Limb (tissue), 2 donors: Measurements from ENCODE around the gene BCAS4.

ENCODE experiments used
- DNase-seq, 2 donors: peaks; one replicate each; pipeline ENCODE4 v3.0.0-alpha.2; 2016; ENCODE audit errors: extremely low spot score in 2 of 2

BCAS4 gene

DNA sequence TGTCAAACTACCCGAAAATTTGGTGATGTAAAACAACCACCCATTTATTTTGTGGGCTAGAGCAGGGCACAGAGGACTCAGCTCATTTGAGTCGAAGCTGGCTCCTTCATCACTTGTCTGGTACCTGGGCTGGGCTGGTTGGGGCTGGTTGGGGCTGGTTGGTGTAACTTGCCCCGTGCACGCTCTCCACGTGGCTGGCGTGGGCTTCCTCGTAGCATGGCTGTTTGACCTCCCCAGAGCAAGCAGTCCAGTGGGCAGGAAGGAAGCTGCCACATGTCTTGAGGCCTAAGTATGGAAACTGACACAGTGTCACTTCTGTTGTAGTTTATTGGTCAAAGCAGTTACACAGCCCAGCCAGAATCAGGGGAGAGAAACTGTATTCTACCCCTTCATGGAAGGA is 27.1 kb downstream of the BCAS4 start:
- DNase-seq: no peak

DNA sequence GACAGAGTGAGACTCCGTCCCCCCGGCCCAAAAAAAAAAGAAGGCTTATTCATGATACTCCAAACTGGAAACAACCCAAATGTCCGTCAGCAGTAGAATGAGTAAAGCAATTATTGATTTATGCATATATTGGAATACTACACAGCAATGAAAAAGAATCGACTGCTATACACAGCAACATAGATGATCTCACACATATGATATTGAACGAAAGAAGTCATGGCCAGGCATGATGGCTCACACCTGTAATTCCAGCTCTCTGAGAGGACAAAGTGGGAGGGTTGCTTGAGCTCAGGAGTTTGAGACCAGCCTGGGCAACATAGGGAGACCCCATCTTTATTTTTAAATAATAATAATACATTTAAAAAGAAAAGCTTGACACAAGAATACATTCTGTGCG is 28.5 kb downstream of the BCAS4 start:
- no peak for DNase-seq

- no peak for DNase-seq
These were observed 29.3 kb downstream of the BCAS4 start for GRCh38 chr20:50824137-50824536.

GRCh38 chr20:50826121-50826520 is 31.3 kb downstream of the BCAS4 start:
- DNase-seq: no peak

DNA sequence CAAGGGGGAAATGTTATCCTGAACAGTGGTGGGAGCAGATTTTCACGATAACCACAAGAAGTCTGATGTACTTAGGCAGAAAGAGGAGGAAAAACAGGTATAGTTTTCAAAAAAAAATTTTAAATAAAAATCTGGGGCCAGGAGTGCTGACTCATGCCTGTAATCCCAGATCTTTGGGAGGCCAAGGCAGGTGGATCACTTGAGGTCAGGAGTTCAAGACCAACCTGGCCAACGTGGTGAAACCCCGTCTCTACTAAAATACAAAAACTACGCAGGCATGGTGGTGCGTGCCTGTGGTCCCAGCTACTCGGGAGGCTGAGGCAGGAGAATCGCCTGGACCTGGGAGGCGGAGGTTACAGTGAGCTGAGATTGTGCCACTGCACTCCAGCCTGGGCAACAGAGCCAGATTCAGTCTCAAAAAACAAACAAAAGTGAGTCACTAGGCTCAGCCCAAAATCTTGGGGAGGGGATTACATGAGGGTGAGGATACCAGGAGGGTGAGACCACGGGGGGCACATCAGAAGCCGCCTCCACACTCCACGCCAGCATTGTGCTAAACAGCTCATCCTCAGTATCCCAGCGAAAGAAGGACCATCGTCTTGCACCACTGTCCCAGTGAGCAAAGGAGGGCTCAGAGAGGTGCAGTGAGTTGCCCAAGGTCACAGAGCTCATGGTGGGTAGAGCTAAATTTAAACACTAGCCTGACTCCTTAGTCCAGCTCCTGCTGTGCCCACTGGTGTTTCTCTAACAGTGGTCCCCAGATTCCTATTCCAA is 33.7 kb downstream of the BCAS4 start:
- DNase-seq: no peak

DNA sequence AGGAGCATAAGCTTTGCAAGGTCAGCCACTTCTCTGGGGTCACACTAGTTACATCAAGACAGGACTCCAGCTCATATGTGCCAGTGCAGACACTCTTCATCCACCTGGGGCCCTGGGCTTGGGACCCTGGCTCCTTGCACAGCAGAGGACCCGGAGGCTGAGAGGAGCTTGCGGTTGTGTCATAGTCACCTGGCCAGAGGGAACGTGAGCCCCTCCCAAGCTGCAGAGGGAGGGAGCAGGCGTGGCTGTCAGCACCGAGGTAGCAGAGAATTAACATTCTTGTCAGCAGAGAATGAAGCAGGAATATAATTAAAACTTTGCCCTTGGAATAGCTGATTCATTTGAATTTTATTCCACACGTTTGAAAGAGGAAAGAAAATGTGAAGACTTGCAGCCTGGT is 36.8 kb downstream of the BCAS4 start:
- DNase-seq: no peak

DNA sequence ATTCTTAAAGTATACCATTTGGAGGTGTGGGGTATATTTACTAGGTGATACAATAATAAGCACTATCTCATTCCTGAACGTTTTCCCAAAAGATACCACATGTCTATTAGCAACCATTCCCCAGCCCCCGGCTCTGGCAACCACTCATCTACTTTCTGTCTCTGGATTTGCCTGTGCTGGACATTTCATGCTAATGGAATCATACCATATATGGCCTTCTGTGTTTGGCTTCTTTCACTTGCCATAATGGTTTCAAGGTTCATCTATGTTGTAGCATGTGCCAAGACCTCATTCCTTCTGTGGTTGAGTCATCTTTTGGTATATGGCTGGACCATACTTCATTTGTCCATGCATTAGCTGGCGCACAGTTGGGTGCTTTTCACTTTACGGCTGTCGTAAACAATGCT is 39.7 kb downstream of the BCAS4 start:
- peak in 1 of 2 donors; percentile 34 for DNase-seq

DNA sequence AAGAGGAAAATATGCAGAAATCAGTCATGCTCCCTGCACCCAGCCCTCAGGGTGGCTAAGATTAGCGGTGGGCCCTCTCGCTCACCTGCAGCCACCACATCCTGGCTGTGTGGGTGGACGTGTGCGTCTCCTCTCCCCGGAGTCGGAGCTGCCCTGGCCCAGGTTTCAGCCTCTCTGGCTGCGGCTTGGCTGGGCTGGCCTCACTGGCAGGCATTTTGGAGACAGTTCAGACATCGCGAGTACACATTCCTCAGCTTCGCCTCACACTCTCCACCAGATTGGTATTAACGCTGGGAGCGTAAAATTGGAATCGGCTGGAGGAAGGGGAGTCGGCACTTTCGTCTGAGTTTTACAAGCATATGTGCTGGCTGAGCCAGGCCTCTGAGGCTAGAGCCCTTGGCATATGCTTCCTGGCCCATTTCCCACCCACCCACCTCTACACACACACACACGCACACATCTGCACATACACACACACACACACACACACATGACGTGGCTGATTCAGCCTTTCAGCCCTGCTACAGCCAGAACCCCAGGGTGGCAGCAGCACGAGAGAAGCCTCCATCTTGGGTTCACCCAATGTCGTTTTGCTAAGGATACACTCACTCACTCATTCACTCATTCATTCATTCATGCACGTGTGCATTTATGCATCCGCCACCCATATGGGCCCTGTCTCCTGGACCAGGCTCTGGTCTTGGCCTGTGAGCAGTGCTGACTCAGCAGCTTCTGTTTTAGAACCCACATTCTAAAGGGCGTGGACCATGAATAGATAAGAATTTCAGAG is 42.9 kb downstream of the BCAS4 start:
- DNase-seq: peak; percentile 75 to 80

- DNase-seq: no peak
These were observed 43.4 kb downstream of the BCAS4 start for GRCh38 chr20:50838322-50838625.

DNA sequence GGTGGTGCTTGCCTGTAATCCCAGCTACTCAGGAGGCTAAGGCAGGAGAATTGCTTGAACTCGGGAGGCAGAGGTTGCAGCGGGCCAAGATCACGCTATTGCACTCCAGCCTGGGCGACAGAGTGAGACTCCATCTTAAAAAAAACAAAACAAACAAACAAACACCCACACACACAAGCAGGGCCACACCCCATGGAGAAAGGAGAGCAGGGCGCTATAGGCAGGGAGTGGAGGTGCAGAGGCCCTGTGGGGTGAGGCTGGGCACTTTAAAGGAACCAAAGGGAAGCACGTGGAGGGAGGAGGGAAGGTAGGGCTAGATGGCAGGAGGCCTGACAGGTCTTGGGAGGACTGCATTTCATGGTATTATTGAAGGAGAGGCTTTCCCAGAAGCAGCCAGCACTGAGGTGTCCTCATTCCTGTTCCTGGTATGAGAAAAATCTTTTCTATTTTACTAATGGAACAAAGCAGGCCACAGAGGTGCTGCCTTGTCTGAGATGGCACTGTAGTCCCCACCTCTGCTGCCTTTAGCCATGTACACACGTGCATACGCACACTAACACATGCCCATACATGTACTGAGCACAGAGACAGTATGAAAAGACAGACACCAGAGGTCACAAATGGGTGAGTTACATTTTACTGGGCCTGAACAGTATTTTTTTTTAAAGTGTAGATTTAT is 44.0 kb downstream of the BCAS4 start:
- no peak for DNase-seq

DNA sequence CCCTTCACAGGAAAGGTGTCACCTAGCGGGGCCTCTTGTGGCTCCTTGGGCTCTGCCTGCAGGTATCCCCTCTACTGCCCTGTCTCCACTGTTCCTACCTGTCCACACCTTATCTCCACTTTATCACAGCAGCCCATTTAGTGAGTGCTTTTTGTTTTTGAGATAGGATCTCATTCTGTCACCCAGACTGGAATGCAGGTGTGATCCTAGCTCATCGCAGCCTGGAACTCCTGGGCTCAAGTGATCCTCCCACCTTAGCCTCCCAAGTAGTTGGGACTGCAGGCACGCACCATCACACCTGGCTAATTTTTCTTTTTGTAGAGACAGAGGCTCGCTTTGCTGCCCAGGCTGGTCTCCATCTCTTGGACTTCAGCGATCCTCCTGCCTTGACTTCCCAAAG is 48.0 kb downstream of the BCAS4 start:
- DNase-seq: no peak

DNA sequence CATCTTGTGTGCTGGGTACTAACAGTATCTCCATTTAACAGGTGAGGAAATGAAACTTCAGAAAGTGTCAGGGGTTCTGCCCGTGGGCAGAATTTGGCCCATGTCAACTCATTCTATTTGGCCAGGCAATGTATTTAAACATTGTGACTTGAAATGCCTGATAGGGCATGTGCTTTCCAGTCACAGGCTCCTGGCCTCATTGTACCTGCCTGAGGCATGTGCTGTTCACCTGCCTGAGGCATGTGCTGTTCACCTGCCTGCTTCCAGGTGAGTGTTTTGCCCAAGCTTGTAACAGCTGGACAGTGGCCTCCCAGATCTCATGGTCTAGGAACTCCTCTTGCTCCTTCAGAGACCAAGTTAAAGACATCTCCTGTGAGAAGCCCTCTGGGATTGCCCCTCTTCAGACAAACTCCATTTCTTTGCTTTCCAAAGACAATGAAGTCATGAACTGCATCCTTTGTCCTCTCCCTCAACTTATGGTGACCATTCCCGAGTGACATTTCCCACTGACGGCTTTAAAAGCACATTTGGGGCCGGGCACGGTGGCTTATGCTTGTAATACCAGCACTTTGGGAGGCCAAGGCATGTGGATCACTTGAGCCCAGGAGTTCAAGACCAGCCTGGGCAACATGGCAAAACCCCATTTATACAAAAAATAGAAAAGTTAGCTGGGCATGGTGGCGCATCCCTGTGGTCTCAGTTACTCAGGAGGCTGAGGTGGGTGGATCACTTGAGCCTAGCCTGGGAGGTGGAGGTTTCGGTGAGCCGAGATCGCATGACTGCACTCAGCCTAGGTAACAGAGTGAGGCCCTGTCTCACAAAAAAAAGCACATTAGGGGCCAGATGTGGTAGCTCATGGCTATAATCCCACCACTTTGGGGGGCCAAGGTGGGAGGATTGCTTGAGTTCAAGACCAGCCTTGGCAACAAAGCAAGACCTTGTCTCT is 48.7 kb downstream of the BCAS4 start:
- DNase-seq: no peak

DNA sequence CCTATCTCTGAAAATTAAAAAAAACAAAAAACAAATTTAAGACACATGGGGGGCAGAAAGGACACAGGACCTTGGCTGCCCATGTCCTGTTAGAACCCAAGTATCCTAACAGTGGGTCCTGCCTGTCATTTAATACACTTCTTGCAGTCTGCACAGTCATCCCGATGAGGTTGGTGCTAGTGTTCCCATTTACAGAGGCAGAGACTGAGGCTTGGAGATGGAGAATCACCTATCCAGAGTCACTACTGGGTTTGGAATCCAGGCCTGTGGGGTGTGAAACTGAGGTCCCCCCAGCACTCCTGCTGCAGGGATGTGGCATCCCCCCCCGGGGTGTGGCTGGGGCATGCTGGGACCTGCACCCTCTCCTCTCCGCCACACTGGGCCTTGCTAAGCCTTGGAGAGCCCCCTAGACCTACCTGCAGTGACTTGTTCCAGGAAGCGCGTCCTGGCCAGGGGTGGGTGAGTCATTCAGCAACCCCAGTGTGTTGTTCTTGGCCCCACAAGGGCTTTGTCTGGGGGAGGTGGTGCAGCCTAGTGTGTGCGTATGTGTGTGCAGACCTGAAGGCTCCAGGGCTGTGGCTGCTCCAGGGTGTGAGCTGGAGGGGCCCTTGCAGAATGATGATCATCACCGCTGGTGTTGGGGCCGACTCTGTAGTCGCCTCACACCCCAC is 49.7 kb downstream of the BCAS4 start:
- DNase-seq: no peak

- no peak for DNase-seq
These were observed 50.8 kb downstream of the BCAS4 start for GRCh38 chr20:50845566-50846215.

GRCh38 chr20:50848341-50848808 is 53.5 kb downstream of the BCAS4 start:
- DNase-seq: peak in 1 of 2 donors; percentile 53

- no peak for DNase-seq
These were observed 54.2 kb downstream of the BCAS4 start for GRCh38 chr20:50848846-50849673.

- no peak for DNase-seq
These were observed 55.9 kb downstream of the BCAS4 start for GRCh38 chr20:50850721-50851286.

DNA sequence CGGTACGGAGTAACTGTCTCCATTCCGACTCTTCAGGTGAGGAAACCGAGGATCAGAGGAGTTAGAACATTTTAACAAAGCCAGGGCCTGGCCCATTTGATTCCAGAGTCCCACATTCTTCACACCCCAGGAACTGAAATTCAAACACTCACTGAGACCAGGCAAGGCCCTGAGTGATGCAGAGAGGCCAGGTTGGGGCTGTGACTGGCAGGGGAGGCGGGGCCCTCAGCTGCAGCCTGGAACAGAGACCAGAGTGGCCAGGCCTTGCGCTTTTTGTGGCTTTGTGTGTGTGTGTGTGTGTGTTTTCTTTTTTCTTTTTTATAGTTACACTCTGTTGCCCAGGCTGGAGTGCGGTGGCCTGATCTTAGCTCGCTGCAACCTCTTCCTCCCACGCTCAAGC is 57.2 kb downstream of the BCAS4 start:
- no peak for DNase-seq
